HG03097 (cell line): ENCODE data around the gene SMIM35.
A peak's percentile ranks its signal among the peaks of the same experiment; 100 is the strongest.
"Not testable (repeated sequence)": the region's sequence is repeated elsewhere in the genome, so short reads cannot be mapped to it uniquely, and the experiment has no call there.

Source experiments
- ATAC-seq: cut with Tn5 transposase; IDR thresholded peaks from one replicate; pipeline ENCODE4 v1.9.1; 2021; ENCODE audit not compliant: unreplicated experiment, low FRiP score

SMIM35 gene

DNA sequence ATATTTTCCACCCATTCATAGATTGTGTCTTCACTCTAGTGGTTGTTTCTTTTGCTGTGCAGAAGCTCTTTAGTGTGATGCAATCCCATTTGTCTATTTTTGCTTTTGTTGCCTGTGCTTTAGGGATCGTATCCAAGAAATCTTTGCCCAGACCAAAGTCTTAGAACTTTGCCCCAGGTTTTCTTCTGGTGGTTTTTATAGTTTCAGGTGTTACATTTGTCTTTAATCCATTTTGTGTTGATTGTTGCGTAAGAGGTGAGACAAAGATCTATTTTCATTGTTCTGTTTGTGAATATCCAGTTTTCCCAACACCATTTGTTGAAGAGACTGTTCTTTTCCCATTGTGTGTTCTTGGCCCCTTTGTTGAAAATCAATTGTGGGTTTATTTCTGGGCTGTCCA, 94.1 kb downstream of the SMIM35 start:
- no peak for ATAC-seq

DNA sequence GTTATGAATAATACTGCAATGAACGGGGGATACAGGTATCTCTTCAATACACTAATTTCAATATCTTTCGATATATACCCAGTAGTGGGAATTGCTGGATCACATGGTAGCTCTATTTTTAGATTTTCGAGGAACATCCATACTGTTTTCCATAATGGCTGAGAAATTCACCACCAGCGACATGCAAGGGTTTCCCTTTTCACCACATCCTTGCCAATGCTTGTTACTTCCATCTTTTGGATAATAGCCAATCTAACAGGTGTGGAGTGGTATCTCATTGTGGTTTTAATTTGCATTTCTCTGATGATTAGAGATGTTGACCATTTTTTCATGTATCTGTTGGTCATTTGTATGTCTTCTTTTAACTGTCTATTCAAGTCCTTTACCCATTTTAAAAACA, 94.6 kb downstream of the SMIM35 start:
- no peak for ATAC-seq

DNA sequence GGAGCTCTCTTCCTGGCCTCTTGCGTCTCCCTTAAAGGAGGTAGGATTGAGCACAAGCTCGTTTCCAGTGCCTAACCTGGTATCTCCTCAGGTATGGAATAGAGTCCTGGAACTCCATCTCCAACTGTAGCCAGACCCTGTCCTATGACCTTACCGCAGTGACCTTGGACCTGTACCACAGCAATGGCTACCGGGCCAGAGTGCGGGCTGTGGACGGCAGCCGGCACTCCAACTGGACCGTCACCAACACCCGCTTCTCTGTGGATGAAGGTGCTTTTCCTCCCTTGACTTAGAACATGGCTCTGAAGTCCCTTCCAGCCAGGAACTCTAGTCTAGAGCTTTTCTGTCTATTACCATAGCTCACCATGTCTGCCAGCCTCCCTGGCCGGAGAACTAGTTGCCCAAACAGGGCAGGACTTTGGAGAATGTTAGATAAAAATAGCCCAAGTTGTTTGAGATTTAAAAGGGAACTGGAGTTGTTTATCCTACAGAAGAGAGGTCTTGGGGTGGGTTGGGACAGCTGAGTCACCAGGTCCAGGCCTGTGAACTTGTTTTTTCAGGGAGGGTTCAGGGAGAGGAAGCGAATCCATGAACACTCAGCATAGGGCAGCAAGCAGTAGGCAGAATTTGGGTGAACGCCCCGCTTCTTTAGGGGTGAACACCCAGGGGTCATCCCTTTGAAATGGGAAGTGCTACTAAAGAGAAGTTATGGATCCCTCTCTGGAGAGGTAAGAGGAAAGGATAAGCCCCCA, 97.2 kb downstream of the SMIM35 start:
- no peak for ATAC-seq

DNA sequence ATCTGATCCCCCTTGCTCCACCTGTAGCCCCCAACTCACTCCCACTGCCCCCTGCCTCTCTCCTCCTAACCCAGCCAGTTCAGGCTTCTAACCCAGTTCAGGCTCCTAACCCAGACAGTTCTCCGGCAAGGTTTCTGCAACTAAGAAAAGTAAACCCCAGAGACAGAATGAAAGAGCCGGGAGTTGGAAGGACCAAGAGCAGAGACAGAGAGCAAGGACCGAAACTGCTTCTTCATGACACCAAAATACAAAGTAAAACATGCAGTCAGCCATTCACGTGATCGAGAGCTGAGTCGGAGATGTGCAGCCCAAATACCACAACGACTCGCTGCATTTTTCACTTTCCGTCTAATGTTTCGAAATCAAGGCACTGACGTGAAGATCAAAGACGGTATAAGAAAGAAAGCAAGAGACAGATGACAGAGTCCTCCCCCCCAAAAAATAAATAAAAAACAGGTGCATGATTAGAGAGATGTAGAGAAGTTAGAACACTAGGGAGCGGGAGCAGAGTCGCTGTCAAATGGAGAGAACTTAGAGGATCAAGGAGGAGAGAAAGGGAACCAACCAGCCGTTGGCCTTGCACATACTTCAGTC, 99.7 kb downstream of the SMIM35 start:
- ATAC-seq, result no peak

DNA sequence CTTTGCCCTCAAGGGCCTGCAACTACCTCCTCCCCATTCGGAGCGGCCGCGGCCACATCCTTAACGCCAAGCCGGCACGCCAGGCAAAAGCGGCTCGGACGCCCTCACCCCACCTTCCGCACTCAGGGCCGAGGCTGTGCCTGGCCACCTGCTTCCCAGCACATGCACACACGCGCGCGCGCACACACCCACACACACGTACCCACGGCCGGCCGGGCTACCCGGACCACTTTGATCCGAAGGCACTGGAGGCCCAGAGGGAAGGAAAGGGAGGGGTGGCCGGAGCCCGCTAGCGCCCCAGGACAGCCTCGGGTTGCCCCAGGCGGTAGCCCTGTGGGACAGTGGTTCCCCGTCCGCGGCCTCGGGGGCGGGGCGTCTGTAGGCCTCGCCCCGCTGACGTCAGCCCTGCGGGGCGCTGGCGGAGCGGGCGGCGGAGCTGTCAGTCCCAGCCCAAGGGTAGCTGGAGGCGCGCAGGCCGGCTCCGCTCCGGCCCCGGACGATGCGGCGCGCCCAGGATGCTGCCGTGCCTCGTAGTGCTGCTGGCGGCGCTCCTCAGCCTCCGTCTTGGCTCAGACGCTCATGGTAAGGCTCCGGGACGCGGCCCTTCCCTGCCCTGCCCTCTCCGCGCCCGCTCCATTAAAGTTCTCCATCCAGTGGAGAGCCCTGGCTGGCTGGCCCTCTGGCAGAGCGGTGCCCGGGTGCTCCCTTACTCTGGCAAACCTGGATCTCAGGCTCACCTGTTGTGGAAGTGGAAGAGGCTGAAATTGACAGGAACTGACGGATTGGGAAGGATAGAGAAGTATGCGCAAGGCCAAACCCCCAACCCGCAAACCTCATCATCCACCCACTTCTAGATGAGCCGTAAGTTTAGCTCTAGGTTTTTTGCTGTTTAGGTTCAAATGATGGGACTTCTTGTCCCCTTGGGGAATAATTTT, 100.5 kb downstream of the SMIM35 start, which contains the start of gene IL10RA:
Gene IL10RA, plus strand, starts transcription at position 442 of the 935 bp plus-strand sequence. Its CDS starts 74 bp downstream, at position 516.
- peak; percentile 81 for ATAC-seq

DNA sequence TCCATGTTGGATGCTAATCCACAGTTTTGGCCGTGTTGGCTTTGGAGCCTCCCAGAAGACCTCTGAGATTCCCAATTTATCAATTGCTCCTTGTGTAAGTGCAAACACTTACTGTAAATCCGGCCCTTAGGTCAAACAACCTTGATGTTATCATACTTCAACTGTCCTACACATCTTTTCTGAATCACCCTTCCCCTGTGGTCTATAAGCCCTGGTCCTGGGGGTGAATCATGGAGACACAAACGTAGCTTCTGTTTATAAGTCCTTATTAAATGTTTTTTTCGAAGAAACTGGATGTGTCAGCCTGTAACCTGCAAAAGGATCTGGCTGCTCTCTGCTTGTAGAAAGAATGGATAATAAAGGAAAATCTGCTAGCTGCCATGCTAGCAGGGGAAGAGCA, 102.3 kb downstream of the SMIM35 start:
- ATAC-seq, result no peak

DNA sequence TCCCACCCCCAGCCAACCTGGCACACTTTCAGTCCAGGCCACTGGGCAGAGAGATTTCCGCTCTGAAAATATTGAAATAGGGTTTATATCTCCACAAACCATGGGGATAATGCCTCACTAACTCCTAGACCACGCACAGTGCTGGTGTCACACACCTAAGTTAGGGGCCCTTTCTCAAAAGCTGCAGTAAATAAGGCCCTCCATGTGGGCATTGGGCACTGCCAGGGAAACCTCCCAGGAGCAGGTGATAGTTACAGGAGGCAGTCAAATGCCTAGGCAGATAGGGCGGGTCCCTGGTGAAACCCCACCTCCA, 103.6 kb downstream of the SMIM35 start:
- no peak for ATAC-seq

DNA sequence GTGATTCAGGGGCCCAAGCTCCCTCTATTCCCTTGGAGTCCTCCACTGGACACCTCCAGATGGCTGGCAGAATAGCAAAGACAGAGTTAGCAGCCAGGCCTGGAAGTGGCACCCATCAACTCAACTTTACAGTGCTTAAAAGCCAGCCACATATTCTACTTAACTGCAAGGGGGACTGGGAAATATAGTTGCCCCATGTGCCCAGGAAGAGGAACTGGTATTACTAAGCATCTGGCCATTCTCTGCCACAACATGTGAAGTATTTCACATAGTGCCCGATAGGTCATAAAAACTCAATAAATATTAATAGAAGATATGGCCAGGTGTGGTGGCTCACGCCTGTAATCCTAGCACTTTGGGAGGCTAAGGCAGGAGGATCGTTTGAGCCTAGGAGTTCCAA, 106.0 kb downstream of the SMIM35 start:
- ATAC-seq, result no peak

DNA sequence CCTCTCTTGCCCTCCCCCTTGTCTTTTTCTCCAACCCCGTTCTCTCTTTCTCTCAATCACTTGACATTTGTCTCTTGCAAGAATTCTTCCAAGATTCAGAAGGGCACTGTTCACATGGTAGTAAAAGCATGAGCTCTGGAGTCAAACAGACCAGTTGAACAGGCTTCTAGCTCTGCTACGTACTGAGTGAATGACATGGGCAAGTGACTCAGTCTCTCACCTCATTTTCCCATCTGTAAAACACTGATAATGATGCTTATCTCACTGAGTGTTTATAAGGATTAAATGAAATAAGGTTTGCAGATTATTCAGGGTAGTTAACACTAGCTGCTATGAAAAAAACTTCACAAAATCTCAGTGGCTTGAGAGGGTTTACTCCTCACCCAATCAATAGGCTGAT, 106.5 kb downstream of the SMIM35 start:
- ATAC-seq, result no peak

DNA sequence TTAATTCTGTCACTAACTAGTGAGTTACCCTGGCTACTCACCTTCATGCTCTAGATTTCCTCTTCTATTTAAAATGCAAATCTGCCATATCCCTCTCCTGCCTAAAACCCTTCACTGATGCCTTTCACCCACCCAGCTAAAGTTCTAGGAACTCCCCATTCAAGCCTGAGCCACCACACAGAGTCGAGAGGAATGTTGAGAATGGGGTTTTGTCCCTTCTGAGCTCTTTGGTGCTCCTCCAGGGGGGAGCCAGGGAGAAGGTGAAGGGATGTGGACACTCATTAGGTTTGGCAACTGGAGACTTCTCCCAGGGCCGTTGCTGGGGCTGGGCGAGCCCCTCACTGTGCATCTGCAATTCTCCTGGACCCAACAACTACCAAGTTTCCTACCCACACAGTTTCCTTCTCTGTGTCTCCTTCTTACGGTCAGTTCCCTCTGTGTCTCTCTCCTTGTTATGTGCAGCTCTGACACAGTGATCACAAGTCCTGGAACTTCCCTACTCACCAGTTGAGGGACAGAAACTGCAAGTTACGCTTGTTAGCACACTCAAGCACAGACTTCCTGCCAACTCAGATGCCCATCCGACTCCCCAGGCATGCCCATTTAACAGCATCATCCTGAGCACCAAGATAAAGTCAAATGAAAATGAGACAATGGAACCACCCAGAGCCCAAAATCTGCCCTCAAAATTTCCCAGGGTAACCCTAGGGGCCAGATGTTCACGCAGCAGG, 107.1 kb downstream of the SMIM35 start:
- ATAC-seq, result peak; percentile 73

DNA sequence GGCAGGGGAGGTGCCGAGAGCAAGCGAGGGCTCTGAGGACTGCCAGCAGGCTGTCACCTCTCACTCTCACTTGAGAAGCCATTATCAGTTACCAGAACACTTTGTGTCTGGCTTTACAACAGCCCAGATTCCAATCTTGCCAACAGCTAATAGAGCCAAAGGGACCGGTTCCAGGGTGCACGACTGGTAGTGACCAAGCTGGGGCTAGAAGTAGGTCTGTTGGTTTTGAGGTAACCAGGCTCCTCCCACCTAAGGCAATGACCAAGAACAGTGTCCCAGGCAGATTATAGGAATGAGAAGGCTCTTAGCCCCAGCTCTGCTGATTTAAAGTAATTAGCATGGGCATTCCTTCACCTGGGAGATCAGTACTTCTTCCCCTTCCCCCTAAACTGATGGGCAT, 107.8 kb downstream of the SMIM35 start:
- ATAC-seq, result no peak

DNA sequence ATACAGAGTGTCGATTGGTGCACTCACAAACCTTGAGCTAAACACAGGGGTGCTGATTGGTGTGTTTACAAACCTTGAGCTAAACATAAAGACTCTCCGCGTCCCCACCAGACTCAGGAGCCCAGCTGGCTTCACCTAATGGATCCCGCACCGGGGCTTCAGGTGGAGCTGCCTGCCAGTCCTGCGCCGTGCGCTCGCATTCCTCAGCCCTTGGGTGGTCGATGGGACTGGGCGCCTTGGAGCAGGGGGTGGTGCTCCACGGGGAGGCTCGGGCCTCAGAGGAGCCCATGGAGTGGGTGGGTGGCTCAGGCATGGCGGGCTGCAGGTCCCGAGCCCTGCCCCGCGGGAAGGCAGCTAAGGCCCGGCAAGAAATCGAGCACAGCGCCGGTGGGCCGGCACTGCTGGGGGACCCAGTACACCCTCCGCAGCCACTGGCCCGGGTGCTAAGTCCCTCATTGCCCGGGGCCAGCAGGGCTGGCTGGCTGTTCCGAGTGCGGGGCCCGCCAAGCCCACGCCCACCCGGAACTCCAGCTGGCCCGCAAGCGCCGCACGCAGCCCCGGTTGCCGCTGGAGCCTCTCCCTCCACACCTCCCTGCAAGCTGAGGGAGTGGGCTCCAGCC, 108.4 kb downstream of the SMIM35 start:
- ATAC-seq, result not testable (repeated sequence)

DNA sequence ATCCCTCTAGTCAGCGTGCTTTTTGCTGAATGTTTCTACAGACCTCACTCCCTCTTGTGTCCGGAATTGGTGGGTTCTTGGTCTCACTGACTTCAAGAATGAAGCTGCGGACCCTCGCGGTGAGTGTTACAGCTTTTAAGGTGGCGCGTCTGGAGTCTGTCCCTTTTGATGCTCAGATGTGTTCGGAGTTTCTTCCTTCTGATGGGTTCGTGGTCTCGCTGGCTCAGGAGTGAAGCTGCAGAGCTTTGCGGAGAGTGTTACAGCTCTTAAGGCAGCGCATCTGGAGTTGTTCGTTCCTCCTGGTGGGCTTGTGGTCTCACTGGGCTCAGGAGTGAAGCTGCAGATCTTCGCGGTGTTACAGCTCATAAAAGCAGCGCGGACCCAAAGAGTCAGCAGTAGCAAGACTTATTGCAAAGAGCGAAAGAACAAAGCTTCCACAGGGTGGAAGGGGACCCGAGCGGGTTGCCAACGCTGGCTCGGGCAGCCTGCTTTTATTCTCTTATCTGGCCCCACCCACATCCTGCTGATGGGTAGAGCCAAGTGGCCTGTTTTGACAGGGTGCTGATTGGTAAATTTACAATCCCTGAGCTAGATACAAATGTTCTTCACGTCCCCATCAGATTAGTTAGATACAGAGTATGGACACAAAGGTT, 109.0 kb downstream of the SMIM35 start:
- not testable (repeated sequence) for ATAC-seq

DNA sequence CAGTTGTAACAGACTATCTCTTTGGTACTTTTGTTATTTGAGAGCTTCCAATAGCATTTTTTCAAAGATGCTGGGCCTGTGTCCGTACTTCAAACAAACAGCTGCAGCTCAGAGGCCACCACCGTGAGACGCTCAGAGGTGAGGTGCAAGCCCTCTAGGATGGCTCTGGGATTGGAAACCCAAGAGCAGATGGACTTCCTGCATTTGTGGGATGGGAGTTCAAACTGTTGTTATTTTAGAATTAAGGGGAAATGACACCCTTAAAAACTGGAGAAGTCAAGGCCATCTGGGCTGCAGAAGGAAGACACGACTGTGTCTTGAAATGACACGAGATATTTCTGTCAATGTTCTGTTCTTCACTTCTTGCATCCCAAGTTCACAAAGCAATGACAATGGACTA, 109.7 kb downstream of the SMIM35 start:
- no peak for ATAC-seq

DNA sequence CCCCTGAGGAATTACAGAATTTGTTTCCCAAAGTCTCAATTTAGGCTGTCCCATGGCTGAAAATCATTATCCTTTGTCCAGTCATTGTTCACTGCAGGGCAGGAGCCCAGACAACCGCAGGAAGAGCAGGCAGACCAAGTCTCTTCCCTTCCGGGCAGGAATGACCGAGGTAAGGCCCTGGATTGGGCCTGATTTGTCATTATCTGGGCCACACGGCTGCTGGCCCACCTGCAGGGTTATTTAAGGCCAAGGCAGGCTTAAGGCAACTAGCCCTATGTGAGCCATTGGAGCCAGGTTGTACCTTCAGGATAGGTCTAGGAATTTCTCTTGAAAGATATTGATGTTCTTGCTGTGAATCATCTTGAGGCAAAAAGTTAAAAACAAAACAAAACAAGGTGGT, 110.3 kb downstream of the SMIM35 start:
- no peak for ATAC-seq

DNA sequence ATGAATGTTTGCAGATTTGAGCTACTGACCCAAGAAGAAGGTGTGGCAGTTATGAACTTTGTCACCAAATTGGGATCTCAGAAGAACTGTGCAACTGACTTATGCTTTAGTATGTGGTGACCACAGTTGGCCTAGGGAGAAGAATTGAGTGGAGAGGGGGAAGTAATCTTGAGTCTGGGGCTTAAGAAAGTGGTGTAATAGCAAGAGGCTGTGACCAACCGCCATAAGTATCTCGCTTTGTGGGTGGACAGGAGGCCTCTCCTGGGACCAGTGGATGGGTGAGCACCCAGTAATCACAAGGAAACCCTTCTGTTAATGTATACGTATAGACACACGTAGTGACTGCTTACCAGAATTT, 113.3 kb downstream of the SMIM35 start:
- no peak for ATAC-seq

DNA sequence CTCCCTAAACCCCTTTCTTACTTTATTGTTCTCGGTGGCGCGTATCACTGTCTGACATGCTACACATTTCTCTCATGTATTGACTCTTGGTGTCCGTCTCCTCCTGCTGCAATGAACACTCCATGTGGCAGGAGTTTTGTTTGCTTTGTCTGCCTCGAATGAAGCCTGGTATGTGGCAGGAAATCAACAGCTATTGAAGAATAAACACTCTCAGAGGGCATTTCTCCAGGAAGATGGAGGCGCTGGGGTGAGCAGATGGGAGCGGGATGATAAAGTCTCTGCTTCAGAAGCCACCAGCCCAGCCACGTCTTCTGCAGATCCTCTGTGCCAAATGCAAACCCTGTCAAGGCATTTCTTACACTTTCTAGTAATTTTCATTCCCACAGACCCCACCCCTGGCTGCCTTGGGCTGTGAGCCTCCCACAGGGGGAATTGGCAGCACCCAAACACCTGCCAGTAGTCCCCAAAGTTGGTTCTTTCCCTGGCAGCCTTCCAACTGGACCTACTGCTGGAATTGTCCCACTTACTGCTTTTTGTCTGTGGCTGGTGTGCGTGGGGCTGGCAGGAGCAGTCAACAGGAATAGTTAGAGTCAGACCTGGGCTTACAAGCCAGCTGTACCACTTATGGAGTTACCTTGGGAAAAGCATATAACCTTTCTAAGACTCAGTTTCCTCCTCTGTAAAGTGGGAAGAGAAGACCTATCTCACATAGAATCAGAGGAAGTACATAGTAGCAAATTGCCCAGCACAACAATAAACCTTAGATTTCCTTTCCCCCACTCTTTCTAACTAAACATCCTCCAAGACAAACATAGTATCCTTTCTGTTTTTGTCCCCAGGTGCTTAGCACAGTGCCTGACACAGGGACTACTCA, 113.9 kb downstream of the SMIM35 start:
- ATAC-seq, result no peak

DNA sequence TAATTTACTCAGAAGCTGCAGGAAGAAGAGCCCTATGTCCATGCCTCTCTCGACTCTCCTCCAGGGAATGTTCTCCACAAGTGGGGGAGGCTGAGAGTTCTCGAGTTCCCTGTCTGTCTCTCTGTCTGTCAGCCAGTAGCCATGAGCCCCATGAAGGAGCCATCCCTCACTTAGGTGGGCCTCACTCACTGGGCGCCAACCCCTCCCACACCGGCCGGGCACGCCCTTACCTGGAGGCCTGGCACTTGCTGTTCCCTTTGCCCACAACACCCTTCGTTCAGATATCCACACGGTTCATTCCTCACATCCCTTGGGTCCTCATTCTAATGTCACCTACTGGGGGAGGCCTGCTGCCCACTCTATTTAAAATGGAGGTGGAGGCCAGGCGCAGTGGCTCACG, 114.7 kb downstream of the SMIM35 start:
- no peak for ATAC-seq

DNA sequence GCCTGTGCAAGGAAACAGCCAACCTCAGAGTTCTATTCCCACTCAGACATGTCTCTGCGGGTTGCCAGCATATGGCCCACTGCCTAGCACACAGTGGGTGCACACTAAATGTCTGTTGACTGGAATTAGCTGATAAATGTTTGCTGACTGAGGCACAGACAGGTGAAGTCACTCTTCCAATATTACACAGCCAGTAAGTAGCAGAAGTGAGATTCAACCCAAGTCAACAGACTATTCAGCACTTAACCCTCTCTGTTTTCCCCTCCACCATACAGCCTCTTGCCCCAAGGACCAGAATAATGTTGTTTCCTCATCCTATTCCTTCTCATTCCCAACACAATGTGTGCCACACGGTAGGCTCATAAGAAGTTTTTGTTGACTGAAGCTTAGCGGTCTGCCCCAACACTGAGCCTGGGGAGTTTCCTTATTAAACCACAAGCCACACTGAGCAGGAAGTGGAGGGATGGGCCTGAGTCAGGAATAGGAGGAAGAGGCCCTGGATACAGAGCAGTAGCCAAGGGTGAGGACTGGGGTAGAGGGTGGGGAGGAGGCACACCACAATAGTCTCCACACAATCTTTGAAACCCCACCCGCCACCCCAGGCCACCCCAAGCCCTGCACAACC, 116.3 kb downstream of the SMIM35 start:
- no peak for ATAC-seq
